Ovary (tissue), 9 donors: ENCODE measurements around the gene ZDHHC24. TPM values are rescaled to one million over a fixed set of nuclear protein-coding genes. Genes with fewer than 3 reads are reported as not detected.

Experiments
- DNase-seq, 5 donors: peaks; one replicate each; pipeline ENCODE4 v3.0.0-alpha.2; 2019 to 2020
- H3K27ac ChIP-seq, 2 donors: fragments of 200-600 bp; one replicate each; pipeline versions ENCODE4 v1.5.1 to v1.8.0; 2019 to 2022
- H3K27me3 ChIP-seq: fragments of 200-600 bp; one replicate; pipeline ENCODE4 v1.8.0; 2022
- H3K36me3 ChIP-seq: fragments of 200-600 bp; sonication (generic); one replicate; pipeline ENCODE4 v1.5.1; 2019
- H3K4me1 ChIP-seq: one replicate; pipeline ENCODE4 v1.8.1; 2013; ENCODE audit warnings: mild to moderate bottlenecking, moderate library complexity; ENCODE audit not compliant: insufficient read depth
- H3K4me3 ChIP-seq: fragments of 200-600 bp; sonication (generic); one replicate; pipeline ENCODE4 v1.5.1; 2017
- H3K9me3 ChIP-seq, 2 donors: fragments of 200-600 bp in 1 of 2; sonication (generic) in 1 of 2; one replicate each; pipeline versions ENCODE4 v1.5.1 to v1.8.1; 2013 to 2019; ENCODE audit warnings: mild to moderate bottlenecking in 1 of 2, moderate library complexity in 1 of 2
- CTCF ChIP-seq, 3 donors: fragments of 450-650 bp in 2 of 3; fragments of 200-600 bp in 1 of 3; IDR thresholded peaks; one replicate each; pipeline versions ENCODE4 v1.5.1 to v1.8.0; 2016 to 2022; ENCODE audit warnings: antibody characterized with exemption in 3 of 3, mild to moderate bottlenecking in 1 of 3
- EP300 ChIP-seq: sonication (generic); formaldehyde crosslinking; IDR thresholded peaks from one replicate; pipeline ENCODE4 v1.6.1; 2017; ENCODE audit warnings: antibody characterized with exemption
- POLR2A ChIP-seq: fragments of 450-650 bp; IDR thresholded peaks from one replicate; pipeline ENCODE4 v1.6.1; 2017; ENCODE audit warnings: antibody characterized with exemption, mild to moderate bottlenecking, moderate library complexity
- WGBS, 3 donors: extraction: QIAGEN DNeasy Blood & Tissue Kit in 1 of 3; methylation state at CpG; one replicate each; pipeline versions ENCODE4 v1.1.5 to v1.1.7; 2013 to 2017; 5-methylcytosine and 5-hydroxymethylcytosine counted together
- intact Hi-C, 4 donors: fragments of 100-400 bp; cut with DNase I; formaldehyde crosslinking; loops; one replicate each; pipeline versions ENCODE4 v1.11.0 to v1.15.1; 2022 to 2023
- polyA plus RNA-seq, 2 donors: library from polyadenylated mRNA; stranded (reverse); fragments of 200-250 nt in 1 of 2; fragments of 350-450 nt in 1 of 2; fragmentation: Illumina TruSeq in 1 of 2; extraction: RNeasy Lipid Tissue Mini Kit (QIAGEN cat#74804) in 1 of 2; gene quantifications; one replicate each; pipeline ENCODE4 v1.2.3, GENCODE V29; 2013 to 2014
- total RNA-seq, 7 donors: library from RNA; depleted of rRNA in 2 of 7; stranded (reverse); fragments of >200 nt in 2 of 7; fragmentation: NEBNext Ultra II Directional in 3 of 7; extraction: Animal tissue kit (Norgen Biotek cat#: 25700) in 3 of 7; gene quantifications; one replicate each; pipeline versions ENCODE4 v1.1.0 to v1.2.4, GENCODE V29; 2016 to 2023
- donor health status: DM: no; HTN: no; CAD: no; lungs with moderate emphysema.
- donor health status: DM: no; HTN: no; CAD: no.
- donor health status: Bipolar disorder and iron deficiency.
- donor health status: DM: yes; HTN: yes; CAD: no.
- donor health status: DM: no; HTN: no; CAD: no.
- donor health status: DM: yes; HTN: yes; CAD: no.

The ZDHHC24 gene
- total and polyA plus RNA-seq, 9 donors: 5.1 to 14.5 (median 8.9) TPM

GRCh38 chr11:66484806-66485380, 61.0 kb downstream of the ZDHHC24 start:
- Histone ChIP-seq H3K36me3 (no peaks in the 10 kb centered on the region), H3K27ac (no peak overlapping the region), H3K9me3 (no peaks in the 10 kb centered on the region), H3K27me3 (no peaks in the 10 kb centered on the region), H3K4me3 (no peak overlapping the region), H3K4me1 (peaks cover 2% of the 10 kb centered on the region)
- DNase-seq: no peak
- intact Hi-C loops: no loop called here
- WGBS, 3 donors: 69 to 73% (median 69%) methylated on average over 7 of the region's 7 CpGs
- no peak for TF ChIP-seq POLR2A
- no peak for TF ChIP-seq EP300
- no peak for TF ChIP-seq CTCF (IDR thresholded peaks at IDR 0.05)

DNA sequence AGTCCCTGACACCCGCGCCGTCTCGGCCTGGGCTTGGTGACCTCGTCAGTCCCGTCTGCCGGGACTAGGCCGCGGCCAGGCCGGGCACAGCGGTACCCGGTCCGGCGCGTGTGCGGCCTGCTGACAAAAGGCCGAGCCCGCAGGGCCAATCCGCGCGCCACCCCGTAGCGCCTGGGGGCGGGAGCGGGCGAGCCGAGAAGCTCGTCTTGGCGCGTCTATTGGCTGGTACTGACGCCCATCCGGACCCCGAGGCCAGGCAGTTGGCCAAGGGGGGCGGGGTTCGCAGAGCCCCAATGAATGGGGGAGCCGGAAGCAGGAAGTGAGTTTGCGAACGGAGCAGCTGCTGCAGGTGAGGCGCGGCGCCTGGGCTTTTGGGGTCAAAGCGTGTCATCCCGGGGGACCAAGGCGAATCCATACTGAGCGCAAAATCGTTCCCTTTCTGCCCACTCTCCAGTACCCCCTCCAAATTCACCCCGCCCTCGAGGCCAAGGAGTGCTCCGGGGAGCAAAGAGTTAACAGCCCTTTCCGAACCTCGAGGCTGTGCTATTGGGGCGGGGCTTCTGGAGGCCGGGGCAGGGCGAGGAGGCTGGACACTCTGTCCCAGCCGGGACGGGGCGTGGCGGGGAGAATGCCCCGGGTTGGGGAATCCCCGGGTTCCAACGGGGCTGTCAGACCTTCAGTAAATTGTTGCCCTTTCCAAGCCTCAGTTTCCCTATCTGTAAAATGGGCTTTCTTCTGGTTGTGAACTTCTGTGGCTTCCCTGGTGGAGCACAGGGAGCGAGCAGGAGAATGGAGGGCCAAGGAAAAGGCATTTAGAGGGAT, 65.5 kb downstream of the ZDHHC24 start, which contains the start of gene DPP3:
TSS of gene DPP3 (plus strand) at position 318 of the 822 bp plus-strand sequence. CDS start 1,767 bp downstream, outside the sequence.
- H3K9me3 ChIP-seq: no peaks in the 10 kb centered on the region
- H3K36me3 ChIP-seq: no peaks in the 10 kb centered on the region
- peak within 1 kb of the TSS; percentile 49 to 82 for H3K27ac ChIP-seq
- H3K4me1 ChIP-seq: peaks cover 2% of the 10 kb centered on the region
- WGBS, 3 donors: 0 to 1% (median 1%) methylated on average over 40 to 62 of the region's 62 CpGs
- H3K4me3 ChIP-seq: peak within 1 kb of the TSS; percentile 59
- intact Hi-C loops: no loop called here
- no peaks in the 10 kb centered on the region for H3K27me3 ChIP-seq
- DNase-seq: peak; percentile 97 to 99 (median 98)
- TF ChIP-seq EP300 (no peak), POLR2A (peak; percentile 87)

DNA sequence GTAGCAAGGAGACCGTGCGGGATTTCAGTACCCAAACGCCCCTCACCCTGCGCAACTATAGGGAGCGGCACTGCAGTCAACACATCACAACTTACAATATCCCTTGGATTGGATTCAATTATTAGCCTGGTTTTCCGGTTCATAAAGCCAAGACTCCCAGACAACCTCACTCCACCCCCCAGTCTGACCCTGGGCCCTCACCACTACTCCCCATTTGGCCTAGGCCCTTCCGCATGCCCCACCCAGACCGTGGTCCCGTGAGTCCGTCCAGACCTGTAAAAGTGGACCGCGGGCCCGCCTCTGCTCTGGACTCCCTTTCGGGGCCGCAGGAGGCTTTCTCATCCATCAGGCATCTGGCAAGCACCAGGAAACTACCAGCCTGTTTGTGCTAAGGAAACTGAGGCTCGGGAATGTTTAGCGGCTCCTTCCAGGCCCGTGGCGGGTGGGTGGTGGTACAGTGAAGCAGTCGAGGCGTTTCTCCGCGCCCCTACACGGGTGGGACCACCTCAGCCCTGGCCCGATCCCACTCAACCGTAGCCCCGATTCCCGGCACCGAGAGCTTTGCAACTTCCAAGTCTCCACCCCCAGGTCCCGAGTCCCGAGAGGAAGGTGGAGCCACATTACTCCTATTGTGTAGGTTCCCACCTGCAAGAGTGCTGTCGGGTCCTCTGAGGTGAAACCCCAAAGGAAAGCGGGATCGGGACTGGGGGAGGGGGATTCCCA, 66.3 kb downstream of the ZDHHC24 start:
- 0 to 1% (median 0%) methylated on average over 29 to 34 of the region's 34 CpGs for WGBS, 3 donors
- TF ChIP-seq CTCF (IDR thresholded peaks at IDR 0.05) (peak in 1 of 3 donors; percentile 19), EP300 (no peak), POLR2A (no peak)
- H3K27me3 ChIP-seq: no peaks in the 10 kb centered on the region
- H3K4me1 ChIP-seq: peaks cover 2% of the 10 kb centered on the region
- H3K9me3 ChIP-seq: no peaks in the 10 kb centered on the region
- peak overlapping the region; percentile 59 for H3K4me3 ChIP-seq
- peak overlapping the region; percentile 49 to 82 for H3K27ac ChIP-seq
- intact Hi-C loops: loop anchor here in 1 of 4 donors (10.0 kb wide), 1 partner anchor 195 kb away; the partner anchor contains the start of gene RBM4B
- peak in 4 of 5 donors; percentile 48 to 66 (median 56) for DNase-seq
- no peaks in the 10 kb centered on the region for H3K36me3 ChIP-seq

- intact Hi-C loops: loop anchor here in 1 of 4 donors (10.0 kb wide), 1 partner anchor 196 kb away; the partner anchor contains the start of gene RBM4B
- Histone ChIP-seq H3K36me3 (no peaks in the 10 kb centered on the region), H3K27me3 (no peaks in the 10 kb centered on the region), H3K4me3 (peak overlapping the region; percentile 59), H3K27ac (peak overlapping the region; percentile 49 to 82), H3K4me1 (peaks cover 2% of the 10 kb centered on the region), H3K9me3 (no peaks in the 10 kb centered on the region)
- DNase-seq: no peak
- WGBS, 3 donors: 40 to 41% (median 40%) methylated on average over 8 of the region's 8 CpGs
- TF ChIP-seq POLR2A (no peak), CTCF (IDR thresholded peaks at IDR 0.05) (peak in 2 of 3 donors; percentile 38 to 49), EP300 (no peak)
Observed at GRCh38 chr11:66478729-66479393, 67.0 kb downstream of the ZDHHC24 start.
